ENCODE data around the gene HOXA13.

DNA sequence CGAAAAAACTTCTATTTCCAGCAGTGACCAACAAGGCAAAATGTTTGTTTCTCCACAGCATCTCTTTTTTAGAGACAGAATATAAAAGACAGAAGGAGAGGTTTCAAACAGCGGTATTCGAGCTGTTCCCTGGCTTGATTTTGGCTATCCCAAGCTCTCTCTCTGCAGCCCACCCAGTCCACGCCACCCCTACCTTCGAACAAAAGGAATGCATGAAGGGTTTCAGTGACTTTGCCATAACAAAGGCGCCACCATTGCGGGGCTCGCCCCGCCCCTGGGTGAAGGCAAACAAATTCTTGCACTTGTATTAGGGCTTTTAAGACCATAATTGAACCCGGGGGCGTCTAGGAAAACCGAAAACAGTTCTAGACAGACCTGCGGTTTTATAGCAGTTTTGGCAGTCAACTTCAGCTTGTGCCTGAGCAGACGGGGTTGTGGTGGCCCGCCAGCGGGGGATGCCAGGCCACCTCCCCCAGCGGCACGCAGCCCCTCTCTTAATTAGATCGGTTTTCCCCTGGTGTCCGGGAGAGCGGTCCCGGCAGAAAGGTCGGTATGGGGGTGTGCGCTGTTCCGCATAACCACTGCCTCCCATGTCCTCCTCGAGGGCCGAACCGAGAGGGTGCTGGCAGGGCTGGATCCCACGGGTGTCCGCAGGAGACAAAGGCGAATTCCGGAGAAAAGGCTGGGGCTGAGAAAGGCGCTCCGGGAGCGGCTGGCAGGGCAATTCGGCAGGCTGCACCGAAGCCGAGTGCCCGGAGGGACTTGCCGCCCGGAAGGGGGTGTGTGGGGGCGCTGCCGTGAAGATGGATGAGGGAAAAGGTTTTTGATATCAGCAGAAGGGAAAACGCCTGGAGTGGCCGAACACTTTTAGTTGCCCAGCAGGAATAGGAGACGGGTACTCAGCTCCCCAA, 12.2 kb downstream of the HOXA13 start:
- TF ChIP-seq, protein P1, sequence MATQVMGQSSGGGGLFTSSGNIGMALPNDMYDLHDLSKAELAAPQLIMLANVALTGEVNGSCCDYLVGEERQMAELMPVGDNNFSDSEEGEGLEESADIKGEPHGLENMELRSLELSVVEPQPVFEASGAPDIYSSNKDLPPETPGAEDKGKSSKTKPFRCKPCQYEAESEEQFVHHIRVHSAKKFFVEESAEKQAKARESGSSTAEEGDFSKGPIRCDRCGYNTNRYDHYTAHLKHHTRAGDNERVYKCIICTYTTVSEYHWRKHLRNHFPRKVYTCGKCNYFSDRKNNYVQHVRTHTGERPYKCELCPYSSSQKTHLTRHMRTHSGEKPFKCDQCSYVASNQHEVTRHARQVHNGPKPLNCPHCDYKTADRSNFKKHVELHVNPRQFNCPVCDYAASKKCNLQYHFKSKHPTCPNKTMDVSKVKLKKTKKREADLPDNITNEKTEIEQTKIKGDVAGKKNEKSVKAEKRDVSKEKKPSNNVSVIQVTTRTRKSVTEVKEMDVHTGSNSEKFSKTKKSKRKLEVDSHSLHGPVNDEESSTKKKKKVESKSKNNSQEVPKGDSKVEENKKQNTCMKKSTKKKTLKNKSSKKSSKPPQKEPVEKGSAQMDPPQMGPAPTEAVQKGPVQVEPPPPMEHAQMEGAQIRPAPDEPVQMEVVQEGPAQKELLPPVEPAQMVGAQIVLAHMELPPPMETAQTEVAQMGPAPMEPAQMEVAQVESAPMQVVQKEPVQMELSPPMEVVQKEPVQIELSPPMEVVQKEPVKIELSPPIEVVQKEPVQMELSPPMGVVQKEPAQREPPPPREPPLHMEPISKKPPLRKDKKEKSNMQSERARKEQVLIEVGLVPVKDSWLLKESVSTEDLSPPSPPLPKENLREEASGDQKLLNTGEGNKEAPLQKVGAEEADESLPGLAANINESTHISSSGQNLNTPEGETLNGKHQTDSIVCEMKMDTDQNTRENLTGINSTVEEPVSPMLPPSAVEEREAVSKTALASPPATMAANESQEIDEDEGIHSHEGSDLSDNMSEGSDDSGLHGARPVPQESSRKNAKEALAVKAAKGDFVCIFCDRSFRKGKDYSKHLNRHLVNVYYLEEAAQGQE (IDR thresholded peaks at IDR 0.05; ENCODE audit: unreplicated experiment): no peak
- TF ChIP-seq, protein P2, sequence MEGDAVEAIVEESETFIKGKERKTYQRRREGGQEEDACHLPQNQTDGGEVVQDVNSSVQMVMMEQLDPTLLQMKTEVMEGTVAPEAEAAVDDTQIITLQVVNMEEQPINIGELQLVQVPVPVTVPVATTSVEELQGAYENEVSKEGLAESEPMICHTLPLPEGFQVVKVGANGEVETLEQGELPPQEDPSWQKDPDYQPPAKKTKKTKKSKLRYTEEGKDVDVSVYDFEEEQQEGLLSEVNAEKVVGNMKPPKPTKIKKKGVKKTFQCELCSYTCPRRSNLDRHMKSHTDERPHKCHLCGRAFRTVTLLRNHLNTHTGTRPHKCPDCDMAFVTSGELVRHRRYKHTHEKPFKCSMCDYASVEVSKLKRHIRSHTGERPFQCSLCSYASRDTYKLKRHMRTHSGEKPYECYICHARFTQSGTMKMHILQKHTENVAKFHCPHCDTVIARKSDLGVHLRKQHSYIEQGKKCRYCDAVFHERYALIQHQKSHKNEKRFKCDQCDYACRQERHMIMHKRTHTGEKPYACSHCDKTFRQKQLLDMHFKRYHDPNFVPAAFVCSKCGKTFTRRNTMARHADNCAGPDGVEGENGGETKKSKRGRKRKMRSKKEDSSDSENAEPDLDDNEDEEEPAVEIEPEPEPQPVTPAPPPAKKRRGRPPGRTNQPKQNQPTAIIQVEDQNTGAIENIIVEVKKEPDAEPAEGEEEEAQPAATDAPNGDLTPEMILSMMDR (conservative IDR thresholded peaks at IDR 0.05; ENCODE audit: low read depth in 2 of 2): no peak
- TF ChIP-seq EZH2 (IDR thresholded peaks at IDR 0.05; ENCODE audit: low read depth, unreplicated experiment) (peak; percentile 54), ZNF331 (CRISPR knock-in tag; IDR thresholded peaks at IDR 0.05; ENCODE audit: low read depth) (no peak), JUNB (IDR thresholded peaks at IDR 0.05; ENCODE audit: unreplicated experiment) (no peak), POLR2AphosphoS5 (IDR thresholded peaks at IDR 0.05; ENCODE audit: low read depth) (no peak), EZH2phosphoT487 (IDR thresholded peaks at IDR 0.05; ENCODE audit: unreplicated experiment) (peak; percentile 43), CREB1 (CRISPR knock-in tag; IDR thresholded peaks at IDR 0.05; ENCODE audit: low read depth) (no peak), STAT1 (IDR thresholded peaks at IDR 0.05; ENCODE audit: unreplicated experiment) (no peak), ZNF114 (CRISPR knock-in tag; IDR thresholded peaks at IDR 0.05) (no peak), NANOG (IDR thresholded peaks at IDR 0.05; ENCODE audit: borderline replicate concordance) (no peak)
- TF ChIP-seq, protein P3, sequence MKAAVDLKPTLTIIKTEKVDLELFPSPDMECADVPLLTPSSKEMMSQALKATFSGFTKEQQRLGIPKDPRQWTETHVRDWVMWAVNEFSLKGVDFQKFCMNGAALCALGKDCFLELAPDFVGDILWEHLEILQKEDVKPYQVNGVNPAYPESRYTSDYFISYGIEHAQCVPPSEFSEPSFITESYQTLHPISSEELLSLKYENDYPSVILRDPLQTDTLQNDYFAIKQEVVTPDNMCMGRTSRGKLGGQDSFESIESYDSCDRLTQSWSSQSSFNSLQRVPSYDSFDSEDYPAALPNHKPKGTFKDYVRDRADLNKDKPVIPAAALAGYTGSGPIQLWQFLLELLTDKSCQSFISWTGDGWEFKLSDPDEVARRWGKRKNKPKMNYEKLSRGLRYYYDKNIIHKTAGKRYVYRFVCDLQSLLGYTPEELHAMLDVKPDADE (IDR thresholded peaks at IDR 0.05): no peak

All from GM23338 (cell line).